GM12878 (cell line): Measurements from ENCODE around the gene KLF7. TPM values are rescaled to one million over a fixed set of nuclear protein-coding genes. Genes with fewer than 3 reads are reported as not detected.

Source experiments
- ATAC-seq: fragments of 200-7000 bp; cut with Tn5 transposase; 3 replicates; pipeline ENCODE4 v1.9.1; 2020; ENCODE audit warnings: mild to moderate bottlenecking, moderate library complexity
- BruUV-seq: library from RNA; stranded (reverse); fragments of 400-500 nt; replicated peaks from 2 replicates; lab custom pipeline; 2021; lab: Mats Ljungman, UMichigan
- CTCF ChIA-PET: fragments of 300-600 bp; sonication (Branson Sonifier 250); formaldehyde crosslinking; extraction: SDS; loops from one replicate; lab custom pipeline; 2021; ENCODE audit warnings: inconsistent platforms; lab: Yijun Ruan, JAX
- POLR2A ChIA-PET: fragments of 350-600 bp; formaldehyde crosslinking; extraction: SDS; loops from one replicate; lab custom pipeline; 2021; ENCODE audit warnings: inconsistent platforms; lab: Charles Lee
- RAD21 ChIA-PET: fragments of 300-600 bp; sonication (Branson Sonifier 250); formaldehyde crosslinking; loops from one replicate; lab custom pipeline; 2023; ENCODE audit warnings: antibody characterized with exemption; ENCODE audit not compliant: unreplicated experiment; lab: Charles Lee
- SMC1A ChIA-PET: fragments of 300-600 bp; sonication (Branson Sonifier 250); formaldehyde crosslinking; loops from one replicate; lab custom pipeline; 2023; ENCODE audit not compliant: unreplicated experiment, uncharacterized antibody; lab: Charles Lee
- DNase-seq: peaks from one replicate; pipeline ENCODE4 v3.0.0-alpha.2; 2011; ENCODE audit warnings: low read depth, low spot score
- FAIRE-seq: peaks from 3 replicates; lab custom pipeline; 2011; peaks lifted over from hg19 to GRCh38; lab: Jason Lieb, UNC
- H2AFZ ChIP-seq: 2 replicates; pipeline ENCODE4 v1.6.0; 2011; ENCODE audit warnings: low read depth, low read length, control low read depth; ENCODE audit not compliant: control insufficient read depth
- H3K27ac ChIP-seq: 2 replicates; pipeline ENCODE4 v1.5.1; 2011; ENCODE audit warnings: control low read depth; ENCODE audit not compliant: control insufficient read depth, insufficient read depth
- H3K27me3 ChIP-seq, 2 experiments: replicated peaks in 1 of 2; 2 replicates each; pipeline versions ENCODE4 v1.6.0 to v1.6.1; 2011; ENCODE audit warnings: low read length in 1 of 2; ENCODE audit not compliant: control insufficient read depth in 2 of 2, insufficient read depth in 2 of 2
- H3K36me3 ChIP-seq, 2 experiments: 2 replicates each; pipeline ENCODE4 v1.5.1; 2011; ENCODE audit warnings: low read length in 1 of 2; ENCODE audit not compliant: control insufficient read depth in 2 of 2, insufficient read depth in 2 of 2
- H3K4me1 ChIP-seq: 2 replicates; pipeline ENCODE4 v1.6.1; 2011; ENCODE audit warnings: mild to moderate bottlenecking, low read length, moderate library complexity, mixed read lengths; ENCODE audit not compliant: control insufficient read depth, insufficient read depth
- H3K4me2 ChIP-seq: 2 replicates; pipeline ENCODE4 v1.6.0; 2011; ENCODE audit warnings: control low read depth; ENCODE audit not compliant: control insufficient read depth, insufficient read depth
- H3K4me3 ChIP-seq: fragments of 200-600 bp; sonication (generic); 2 replicates; pipeline ENCODE4 v1.5.1; 2016
- H3K79me2 ChIP-seq: 2 replicates; pipeline ENCODE4 v1.6.0; 2011; ENCODE audit warnings: low read length; ENCODE audit not compliant: control insufficient read depth, insufficient read depth
- H3K9ac ChIP-seq: 2 replicates; pipeline ENCODE4 v1.8.0; 2011; ENCODE audit warnings: low read length, control low read depth, mixed read lengths; ENCODE audit not compliant: control insufficient read depth, insufficient read depth
- H3K9me3 ChIP-seq: replicated peaks from 3 replicates; pipeline ENCODE4 v1.5.1; 2011; ENCODE audit warnings: mild to moderate bottlenecking, low read length; ENCODE audit not compliant: control insufficient read depth, insufficient read depth
- H4K20me1 ChIP-seq: 2 replicates; pipeline ENCODE4 v1.6.0; 2011; ENCODE audit not compliant: control insufficient read depth, insufficient read depth
- CBX3 ChIP-seq: fragments of 200-600 bp; sonication (generic); IDR thresholded peaks from 2 replicates; pipeline ENCODE4 v1.6.1; 2016; ENCODE audit warnings: low read depth, borderline replicate concordance
- SKIL ChIP-seq: fragments of 450-650 bp; IDR thresholded peaks from 2 replicates; pipeline ENCODE4 v1.6.1; 2017; ENCODE audit warnings: mild to moderate bottlenecking, low read depth, inconsistent platforms; ENCODE audit not compliant: poor library complexity, severe bottlenecking
- SUPT20H ChIP-seq: IDR thresholded peaks from 2 replicates; pipeline ENCODE4 v1.6.1; 2011; ENCODE audit warnings: low read depth, mild to moderate bottlenecking, low read length, moderate library complexity, borderline replicate concordance; ENCODE audit not compliant: control insufficient read depth
- WGBS: methylation state at CpG from one replicate; pipeline ENCODE4 v1.1.6; 2016; ENCODE audit warnings: low lambda C conversion rate; ENCODE audit not compliant: insufficient replicate concordance, insufficient coverage; ENCODE audit errors: missing lambda C conversion rate; 5-methylcytosine and 5-hydroxymethylcytosine counted together
- in situ Hi-C: fragments of 300-500 bp; cut with MboI; formaldehyde crosslinking; loops from 9 replicates; pipeline ENCODE4 v1.14.3; 2018; ENCODE audit warnings: mixed read lengths
- intact Hi-C: fragments of 100-400 bp; cut with micrococcal nuclease; formaldehyde crosslinking; loops from one replicate; pipeline ENCODE4 v1.14.2; 2022; ENCODE audit not compliant: unreplicated experiment
- polyA plus RNA-seq, 11 experiments: library from polyadenylated mRNA; depleted of rRNA in 4 of 11; unstranded in 6 of 11; stranded (reverse) in 5 of 11; fragments of >200 nt; fragmentation: Nextera tagmentation in 4 of 11; fragmentation: Illumina TruSeq in 1 of 11; extraction: Ambion mirVana in 4 of 11; extraction: Trizol in 1 of 11; gene quantifications; 1 replicate in 1 of 11; 2 replicates in 10 of 11; pipeline versions ENCODE4 v1.2.1 to v1.2.3, GENCODE V29; 2011 to 2016; ENCODE audit warnings: inconsistent platforms in 2 of 11, missing spikeins in 2 of 11, low read depth in 1 of 11
- total RNA-seq, 4 experiments: library from RNA; depleted of rRNA in 3 of 4; stranded (reverse); fragments of >200 nt in 3 of 4; fragmentation: Illumina TruSeq in 1 of 4; extraction: Trizol in 1 of 4; gene quantifications; 2 replicates each; pipeline versions ENCODE4 v1.2.1 to v1.2.3, GENCODE V29; 2013 to 2021

The KLF7 gene
- total and polyA plus RNA-seq, 10 of the 15 experiments (the other 5 are each of a cell fraction or from before 2014, with no cell fraction given) = 2.4 to 24.8 (median 8.5) TPM

GRCh38 chr2:207157731-207158130, 8.0 kb downstream of the KLF7 start:
- 98% methylated on average over 3 of the region's 3 CpGs for WGBS
- SMC1A ChIA-PET = interaction anchor here (0.7 to 7.2 kb wide), 3 partner anchors 16 to 203 kb away, joined by 3 to 61 read pairs (median 3); no protein-coding TSS in a partner anchor
- RAD21 ChIA-PET = interaction anchor here (0.6 to 2.6 kb wide), 4 partner anchors 8 to 95 kb away, joined by 3 to 22 read pairs (median 3); partner anchors contain the start of gene KLF7
- peak overlapping the region; percentile 62 for H3K4me2 ChIP-seq
- ATAC-seq (no peak), DNase-seq (no peak), FAIRE-seq (no peak)
- H3K79me2 ChIP-seq = peaks cover 64% of the 10 kb centered on the region
- H3K9me3 ChIP-seq = no peaks in the 10 kb centered on the region
- H3K27ac ChIP-seq = no peak overlapping the region
- no peak overlapping the region for H2AFZ ChIP-seq
- no peak overlapping the region for H3K4me3 ChIP-seq
- no peaks in the 10 kb centered on the region for H4K20me1 ChIP-seq
- H3K36me3 ChIP-seq = no peaks in the 10 kb centered on the region
- H3K27me3 ChIP-seq = no peaks in the 10 kb centered on the region
- POLR2A ChIA-PET = interaction anchor here (1.6 to 5.5 kb wide), 3 partner anchors 8 to 15 kb away, joined by 8 to 46 read pairs (median 20); partner anchors contain the start of gene KLF7
- TF ChIP-seq SUPT20H = no peak
- no peak for TF ChIP-seq CBX3
- TF ChIP-seq SKIL = no peak
- TF ChIP-seq, all 136 proteins: peak for 0
- CTCF ChIA-PET = interaction anchor here (1.1 to 6.5 kb wide), 3 partner anchors 12 to 181 kb away, joined by 3 to 36 read pairs (median 6); no protein-coding TSS in a partner anchor
- Histone ChIP-seq H3K9ac (no peak overlapping the region), H3K4me1 (peaks cover 25% of the 10 kb centered on the region)
- intact Hi-C loops (no loop called here), in situ Hi-C loops (no loop called here)
- BruUV-seq = no TSS peak
